ENCODE measurements around the gene SLC66A2.
A peak's percentile ranks its signal among the peaks of the same experiment; 100 is the strongest.
"Not testable (repeated sequence)": the region's sequence is repeated elsewhere in the genome, so short reads cannot be mapped to it uniquely, and the experiment has no call there.

SLC66A2 gene

DNA sequence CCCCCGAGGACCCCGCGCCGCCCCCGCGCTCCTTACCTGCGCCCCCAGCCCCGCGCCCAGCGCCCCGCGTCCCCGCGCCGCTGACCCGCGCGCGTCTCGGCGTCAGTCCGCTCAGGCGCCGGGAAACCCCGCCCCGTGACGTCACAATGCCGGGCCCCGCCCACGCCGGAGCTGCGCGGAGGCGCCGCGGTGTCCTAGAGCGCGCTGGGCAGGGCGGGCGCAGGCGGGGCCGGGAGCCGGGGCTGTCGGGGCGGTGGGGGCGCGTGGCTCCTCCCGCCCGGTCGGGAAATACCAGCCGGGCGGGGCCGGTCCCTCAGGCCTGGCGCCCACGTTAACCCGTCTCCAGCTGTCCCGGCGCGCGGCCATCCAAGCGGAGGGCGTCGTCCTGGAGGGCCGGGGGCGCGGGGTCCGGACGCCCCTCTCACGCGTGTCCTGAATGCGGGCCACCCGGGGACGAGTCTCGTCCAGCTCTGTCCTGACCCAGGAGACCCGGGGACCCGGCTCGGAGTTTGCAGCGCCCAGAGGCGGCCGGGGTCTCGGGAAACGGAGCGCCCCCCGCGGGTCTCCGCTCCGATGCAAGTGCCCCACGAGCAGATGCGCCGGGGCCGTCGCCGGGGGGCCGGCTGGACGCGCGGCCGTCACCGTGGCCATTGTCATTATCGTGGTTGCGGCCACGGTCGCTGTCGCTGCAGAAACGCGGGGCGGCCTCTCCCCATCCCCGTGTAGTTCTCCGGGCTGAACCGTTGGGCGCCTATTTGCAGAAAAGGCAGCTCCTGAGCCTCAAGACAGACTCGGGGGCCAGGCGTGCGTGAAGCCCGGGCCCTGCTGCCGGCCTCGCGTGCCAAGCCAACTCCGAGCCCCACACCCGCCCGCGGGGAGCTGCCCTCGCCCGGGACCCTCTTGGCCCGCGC lies at the start of gene SLC66A2:
TSS of gene SLC66A2 (minus strand) at position 109 of the 911 bp plus-strand sequence. CDS start 727 bp downstream, outside the sequence.
- DNase-seq, result peak; percentile 77

DNA sequence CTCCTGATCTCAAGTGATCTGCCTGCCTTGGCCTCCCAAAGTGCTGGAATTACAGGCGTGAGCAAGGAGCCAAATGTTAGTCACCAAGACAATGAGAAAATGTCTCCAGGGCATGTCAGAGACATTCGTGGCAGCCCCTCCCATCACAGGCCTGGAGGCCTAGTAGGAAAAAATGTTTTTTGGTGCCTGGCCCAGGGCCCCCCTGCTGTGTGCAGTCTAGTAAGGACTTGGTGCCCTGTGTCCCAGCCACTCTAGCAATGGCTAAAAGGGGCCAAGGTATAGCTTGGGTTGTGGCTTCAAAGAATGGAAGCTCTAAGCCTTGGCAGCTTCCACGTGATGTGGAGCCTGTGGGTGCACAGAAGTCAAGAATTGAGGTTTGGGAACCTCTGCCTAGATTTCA lies 49.4 kb upstream of the SLC66A2 start:
- DNase-seq, result no peak

DNA sequence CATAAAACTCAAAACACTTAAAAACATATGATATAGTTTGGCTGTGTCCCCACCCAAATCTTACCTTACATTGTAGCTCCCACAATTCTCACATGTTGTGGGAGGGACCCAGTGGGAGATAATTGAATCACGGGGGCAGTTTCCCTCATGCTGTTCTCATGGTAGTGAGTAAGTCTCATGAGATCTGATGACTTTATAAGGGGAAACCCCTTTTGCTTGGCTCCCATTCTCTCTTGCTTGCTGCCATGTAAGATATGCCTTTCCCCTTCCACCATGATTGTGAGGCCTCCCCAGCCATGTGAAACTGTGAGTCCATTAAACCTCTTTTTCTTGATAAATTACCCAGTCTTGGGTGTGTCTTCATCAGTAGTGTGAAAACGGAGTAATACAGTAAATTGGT lies 48.2 kb upstream of the SLC66A2 start:
- DNase-seq, result not testable (repeated sequence)

DNA sequence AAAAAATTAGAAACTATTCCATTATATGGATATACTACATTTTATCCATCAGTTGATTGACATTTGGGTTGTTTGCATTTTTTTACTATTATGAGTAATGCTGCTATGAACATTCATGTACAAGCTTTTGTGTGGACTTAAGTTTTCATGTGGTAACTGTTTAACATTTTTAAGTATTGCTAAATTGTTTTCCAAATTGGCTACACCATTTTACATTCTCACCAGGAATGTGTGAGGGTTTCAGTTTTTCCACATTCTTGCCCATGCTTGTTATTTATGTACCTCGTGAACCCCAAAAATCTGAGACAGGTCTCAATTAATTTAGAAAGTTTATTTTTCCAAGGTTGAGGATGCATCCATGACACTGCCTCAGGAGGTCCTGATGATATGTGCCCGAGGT lies 40.0 kb upstream of the SLC66A2 start:
- DNase-seq, result no peak

DNA sequence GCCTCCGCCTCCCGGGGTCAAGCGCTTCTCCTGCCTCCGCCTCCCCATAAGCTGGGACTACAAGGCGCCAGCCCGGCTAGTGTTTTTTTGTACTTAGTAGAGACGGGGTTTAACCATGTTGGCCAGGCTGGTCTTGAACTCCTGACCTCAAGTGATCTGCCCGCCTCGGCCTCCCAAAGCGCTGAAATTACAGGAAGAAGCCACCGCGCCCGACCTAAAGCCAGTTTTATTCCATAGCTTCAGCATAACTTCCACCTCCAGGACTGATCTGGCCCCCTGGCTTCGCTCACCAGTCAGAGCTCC lies 37.7 kb upstream of the SLC66A2 start:
- DNase-seq, result no peak

DNA sequence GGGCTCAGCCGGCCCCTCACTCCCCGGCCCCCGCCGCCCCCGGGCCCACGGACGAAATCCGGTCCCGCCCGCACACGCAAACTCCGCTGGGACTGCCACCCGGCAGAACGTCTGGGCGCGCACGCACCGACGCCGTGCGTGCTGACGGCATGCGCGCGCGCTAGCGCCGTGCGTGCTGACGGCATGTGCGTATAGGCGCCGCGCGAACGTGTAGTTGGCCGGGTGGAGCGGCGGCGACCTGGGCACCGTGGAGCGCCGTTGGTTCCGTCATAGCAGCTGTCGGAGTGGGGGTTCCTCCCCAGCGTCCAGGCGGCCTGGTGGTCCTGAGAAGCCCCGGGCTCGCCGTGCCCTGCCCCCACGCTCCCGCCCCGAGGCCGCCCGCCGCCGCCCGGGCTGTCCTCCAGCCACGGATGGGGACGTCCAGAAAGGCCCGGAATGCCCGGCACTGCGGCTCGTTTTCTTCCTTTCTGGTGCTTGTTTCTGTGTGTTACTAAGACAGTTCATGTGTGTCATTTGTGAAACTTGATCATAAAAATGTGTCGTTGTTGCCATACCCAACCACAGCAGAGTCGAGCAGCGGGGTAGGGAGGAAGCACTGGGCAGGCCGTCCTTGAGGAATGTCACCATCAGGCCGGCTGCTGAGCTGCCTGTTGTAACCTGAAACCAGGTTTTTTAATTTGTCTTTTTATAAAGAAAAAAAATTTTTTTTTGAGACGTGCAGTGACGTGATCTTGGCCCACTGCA lies 37.2 kb upstream of the SLC66A2 start, which contains the start of gene TXNL4A:
TSS of gene TXNL4A (minus strand) at position 113 of the 744 bp plus-strand sequence. CDS start 171 bp downstream, outside the sequence.
- DNase-seq, result peak; percentile 58

DNA sequence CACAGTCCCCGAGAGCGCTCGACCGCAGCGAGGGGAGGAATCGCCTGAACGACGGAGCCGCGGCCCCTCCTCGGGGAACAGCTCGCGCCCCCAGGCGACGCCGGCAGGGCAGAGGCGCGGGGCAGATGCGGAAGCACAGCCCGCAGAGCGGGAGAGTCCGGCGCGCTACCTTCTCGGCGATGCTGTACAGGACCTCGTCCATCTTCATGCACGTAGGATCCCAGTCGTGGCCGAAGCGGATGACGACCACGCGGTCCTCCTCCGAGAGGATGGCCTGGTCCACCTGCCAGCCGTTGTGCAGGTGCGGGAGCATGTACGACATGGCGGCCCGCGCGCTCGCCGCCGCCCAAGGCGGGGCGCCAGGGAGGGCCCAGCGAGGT lies 36.6 kb upstream of the SLC66A2 start:
- no peak for DNase-seq

DNA sequence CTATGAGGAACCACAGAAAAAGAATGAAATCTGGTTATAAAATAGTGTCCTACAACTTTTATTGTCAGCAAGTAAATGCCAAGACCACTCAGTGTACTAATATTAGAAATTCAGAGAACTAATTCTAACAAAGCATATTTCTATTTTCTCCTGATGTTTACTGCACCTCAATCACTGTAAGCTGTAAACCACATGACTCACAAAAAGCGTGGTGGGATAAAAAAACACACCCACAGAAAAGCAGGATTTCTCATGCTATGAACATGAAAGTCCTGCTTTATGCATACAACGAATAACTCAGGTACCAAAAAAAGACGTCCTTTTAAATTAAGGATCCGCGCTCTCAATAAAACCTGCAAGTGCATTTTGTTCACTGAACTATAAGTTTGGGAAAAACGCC lies 36.1 kb upstream of the SLC66A2 start:
- no peak for DNase-seq

DNA sequence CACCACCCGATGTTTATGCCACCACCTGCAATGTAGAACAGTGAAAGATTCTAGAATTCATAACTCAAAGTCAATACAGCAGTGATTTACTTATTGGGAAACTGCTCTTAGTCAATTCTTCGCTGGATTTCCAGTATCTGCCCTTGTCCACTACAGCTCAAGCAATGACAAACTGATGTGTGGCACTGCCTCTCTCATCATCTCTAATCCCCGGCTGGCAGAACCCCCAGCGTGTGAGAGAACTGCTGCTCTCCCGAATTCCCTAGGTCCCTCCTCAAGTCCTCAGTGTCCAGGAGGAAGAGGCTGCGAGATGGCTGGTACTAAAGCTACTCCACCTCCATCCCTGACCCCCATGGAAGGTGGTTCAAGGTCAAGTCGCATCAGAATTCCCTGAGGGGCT lies 35.3 kb upstream of the SLC66A2 start:
- no peak for DNase-seq

DNA sequence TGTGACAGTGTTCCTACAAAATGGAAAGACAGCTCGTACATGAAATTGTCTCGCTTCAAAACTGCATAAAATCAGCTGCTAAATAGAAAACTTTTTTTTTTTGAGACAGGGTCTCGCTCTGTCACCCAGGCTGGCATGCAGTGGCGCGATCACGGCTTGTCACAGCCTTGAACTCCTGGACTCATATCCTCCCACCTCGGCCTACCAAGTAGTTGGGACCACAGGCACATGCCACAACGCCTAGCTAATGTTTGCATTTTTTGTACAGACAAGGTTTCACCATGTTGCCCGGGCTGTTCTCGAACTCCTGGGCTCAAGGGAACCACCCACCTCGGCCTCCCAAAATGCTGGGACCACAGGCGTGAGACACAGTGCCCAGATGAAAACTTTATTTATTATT lies 33.7 kb upstream of the SLC66A2 start:
- DNase-seq, result no peak

DNA sequence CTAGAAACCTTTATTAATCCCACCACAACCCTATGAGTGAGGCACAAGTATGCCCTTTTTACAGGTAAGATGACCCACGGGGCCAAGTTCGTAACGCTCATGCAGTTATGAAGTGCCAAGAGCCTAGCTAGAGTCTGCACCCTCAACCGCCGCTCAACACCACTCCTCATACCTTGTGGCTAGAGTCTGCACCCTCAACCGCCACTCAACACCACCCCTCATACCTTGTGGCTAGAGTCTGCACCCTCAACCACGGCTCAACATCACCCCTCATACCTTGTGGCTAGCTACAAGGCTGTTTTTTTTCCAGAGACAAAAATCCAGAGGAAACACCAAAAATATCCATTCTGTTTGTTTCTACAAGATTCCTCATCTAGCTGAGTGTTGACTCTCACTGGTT lies 32.3 kb upstream of the SLC66A2 start:
- no peak for DNase-seq

DNA sequence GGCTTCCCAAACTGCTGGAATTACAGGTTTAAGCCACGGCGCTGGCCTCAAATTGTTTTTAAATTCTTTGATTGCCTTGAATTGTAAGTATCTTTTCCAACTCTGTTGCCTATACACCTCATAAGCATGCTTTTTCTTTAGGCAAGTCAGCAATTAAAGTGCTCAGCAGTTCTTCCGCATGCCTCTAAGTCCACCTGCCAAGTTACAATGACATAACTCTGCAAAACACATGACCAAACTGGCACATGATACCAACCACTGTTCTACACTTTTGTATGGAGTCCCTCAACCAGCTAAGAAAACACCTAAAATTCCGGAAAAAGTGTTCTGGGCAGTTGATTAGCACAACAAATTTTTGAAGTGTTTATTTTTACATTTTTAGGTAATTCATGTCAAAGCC lies 31.8 kb upstream of the SLC66A2 start:
- DNase-seq, result no peak

DNA sequence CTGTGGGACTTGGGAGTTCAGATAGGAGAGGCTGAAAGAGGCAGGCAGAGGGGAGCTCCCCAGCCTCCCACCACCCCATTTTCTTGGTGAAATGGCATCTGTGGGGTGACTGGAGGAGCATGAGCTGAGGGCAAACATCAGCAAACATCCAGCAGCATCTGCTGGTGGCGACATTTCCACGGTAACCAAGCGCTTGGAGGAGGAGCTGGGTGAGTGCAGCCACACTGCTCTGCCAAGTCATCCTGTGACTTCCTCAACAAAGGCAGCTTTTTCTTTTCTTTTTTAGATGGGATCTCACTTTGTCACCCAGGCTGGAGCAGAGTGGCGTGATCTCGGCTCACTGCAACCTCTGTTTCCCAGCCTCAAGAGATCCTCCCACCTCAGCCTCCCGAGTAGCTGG lies 31.3 kb upstream of the SLC66A2 start:
- no peak for DNase-seq

DNA sequence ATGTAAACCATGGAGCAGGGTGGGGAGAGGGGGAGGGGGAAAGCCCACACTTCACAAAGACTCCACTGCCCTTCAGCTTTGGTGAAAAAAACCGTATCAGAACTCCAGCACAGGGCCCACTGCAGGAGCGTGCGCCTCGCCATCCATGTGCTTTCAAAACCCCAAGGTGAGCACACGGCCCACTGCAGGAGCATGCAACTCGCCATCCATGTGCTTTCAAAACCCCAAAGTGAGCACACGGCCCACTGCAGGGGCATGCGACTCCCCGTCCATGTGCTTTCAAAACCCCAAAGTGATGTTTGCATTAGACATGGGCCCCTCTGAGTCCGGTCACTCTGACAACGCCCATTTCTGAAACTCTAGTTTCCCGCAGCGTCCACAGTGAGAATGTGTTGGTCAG lies 29.1 kb upstream of the SLC66A2 start:
- DNase-seq, result no peak

DNA sequence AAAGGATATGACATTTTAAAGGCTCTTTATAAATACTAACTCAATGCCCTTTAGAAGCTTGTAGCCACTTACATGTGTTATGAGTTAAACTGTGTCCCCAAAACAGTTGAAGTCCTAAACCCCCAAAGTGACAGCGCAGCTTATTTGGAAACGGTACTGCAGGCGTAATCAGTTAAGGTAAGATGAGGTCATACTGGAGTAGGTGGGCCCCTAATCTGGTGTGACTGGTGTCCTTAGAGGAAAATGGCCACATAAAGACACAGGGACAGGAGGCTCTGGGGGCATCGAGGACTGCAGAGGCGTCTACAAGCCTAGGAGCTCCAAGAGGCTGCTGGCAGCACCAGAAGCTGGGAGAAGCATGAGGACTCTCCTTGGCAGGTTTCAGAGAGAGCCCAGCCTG lies 28.4 kb upstream of the SLC66A2 start:
- DNase-seq, result no peak

DNA sequence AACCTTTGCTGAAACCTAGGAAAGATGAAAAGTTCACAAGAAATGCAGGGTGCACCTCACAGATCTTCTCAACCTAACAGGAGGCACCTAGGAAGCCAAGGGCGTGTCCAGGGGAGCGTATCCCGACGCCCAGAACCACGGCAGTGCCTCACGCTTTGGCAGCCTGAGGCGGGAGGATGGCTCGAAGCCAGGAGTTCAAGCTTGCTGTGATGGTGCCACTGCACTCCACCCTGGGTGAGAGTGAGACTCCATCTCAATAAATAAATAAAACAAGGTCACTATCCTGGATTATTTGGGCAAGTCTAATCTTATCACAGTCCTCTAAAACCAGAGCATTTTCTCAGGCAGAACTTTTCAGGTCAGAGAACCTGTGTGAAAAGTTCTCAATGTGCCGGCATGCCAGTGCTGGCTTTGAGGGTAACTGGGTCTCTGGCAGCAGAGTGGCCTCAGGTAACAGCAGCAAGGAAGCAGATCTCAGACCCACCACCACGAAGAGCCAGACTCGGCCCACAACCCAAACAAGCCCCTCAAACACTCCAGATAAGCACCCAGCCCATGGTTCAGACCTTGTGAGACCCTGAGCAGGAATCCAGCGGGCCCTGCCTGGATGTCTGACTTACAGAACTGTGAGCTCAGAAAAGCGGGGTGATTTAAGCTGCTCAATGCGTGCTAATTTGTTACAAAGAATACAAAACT lies 24.7 kb upstream of the SLC66A2 start:
- no peak for DNase-seq

DNA sequence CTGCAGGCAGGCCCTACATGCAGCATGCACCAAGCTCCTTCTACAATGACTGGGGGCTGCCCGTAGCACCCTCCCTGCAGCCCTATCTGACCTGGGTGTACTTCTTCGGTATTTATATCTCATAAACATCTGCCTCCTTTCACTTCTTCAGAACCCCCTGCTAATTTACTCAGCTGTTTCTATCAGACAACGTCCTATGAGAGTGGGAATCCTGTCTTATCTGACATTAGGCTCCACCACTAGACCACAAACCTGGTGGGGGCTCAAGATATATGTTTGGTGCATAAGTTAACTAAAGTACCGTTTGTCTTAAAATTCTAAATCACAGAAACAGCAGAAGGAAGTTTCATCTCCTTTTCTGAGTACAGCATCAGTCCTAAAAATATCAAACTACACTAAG lies 23.6 kb upstream of the SLC66A2 start:
- DNase-seq, result no peak

DNA sequence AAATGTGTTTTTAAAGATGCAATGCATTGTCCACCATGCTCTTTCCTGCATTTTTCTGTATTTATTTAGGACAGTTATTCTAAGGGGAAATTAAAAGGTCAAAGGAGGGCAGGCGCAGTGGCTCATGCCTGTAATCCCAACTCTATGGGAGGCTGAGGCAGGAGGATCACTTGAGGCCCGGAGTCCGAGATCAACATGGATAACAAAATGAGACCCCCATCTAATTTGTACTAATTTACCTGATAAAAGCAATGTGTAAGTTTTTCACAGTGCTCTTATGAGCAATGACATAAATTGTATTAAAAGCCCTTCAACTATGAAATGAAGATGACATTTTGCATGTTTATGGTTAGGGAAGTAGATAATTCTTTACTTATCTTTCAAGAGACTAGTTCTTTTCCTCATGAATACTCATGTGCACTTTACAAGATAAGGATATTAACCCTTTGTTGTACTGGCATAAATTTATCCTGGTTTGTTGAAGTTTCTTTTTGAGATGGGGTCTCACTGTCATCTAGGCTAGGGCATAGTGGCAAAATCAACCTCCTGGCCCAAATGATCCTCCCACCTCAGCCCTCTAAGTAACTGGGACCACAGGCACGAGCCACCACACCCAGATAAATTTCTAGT lies 22.7 kb upstream of the SLC66A2 start:
- DNase-seq, result no peak

DNA sequence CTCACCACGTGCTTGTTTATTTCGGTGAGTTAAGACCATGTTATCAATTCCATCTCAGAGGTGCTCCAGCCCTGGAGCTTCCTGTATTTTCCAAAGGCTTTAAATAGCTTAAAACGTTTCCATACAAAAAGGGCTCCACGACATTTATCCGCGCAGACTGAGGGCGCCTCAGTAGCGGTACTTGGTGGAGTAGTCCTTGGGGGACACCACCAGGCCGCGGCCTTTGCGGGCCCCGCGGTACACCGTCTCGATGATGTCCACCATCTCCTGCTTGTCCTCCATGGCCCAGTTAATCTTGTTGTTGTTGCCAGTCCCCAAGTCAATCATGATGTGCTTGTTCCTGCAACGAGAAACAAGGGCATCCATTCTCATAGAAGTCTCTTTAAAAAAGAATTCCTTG lies 22.1 kb upstream of the SLC66A2 start:
- no peak for DNase-seq

DNA sequence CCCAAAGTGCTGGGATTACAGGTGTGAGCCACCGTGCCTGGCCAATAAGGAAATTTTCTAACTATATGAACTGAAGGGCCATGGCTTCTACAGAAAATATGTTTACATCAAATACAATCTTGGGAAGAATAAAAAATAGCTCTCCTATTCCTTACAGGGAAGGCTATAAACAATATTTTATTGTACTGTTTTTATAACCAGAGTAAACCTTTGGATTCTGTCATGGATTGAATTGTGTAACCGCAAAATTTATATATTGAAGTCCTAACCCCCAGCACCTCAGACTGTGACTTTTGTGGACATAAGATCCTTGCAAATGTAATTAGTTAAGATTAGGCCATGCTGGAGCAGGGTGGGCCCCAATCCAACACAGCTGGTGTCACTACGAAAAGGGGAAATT lies 21.3 kb upstream of the SLC66A2 start:
- no peak for DNase-seq

DNA sequence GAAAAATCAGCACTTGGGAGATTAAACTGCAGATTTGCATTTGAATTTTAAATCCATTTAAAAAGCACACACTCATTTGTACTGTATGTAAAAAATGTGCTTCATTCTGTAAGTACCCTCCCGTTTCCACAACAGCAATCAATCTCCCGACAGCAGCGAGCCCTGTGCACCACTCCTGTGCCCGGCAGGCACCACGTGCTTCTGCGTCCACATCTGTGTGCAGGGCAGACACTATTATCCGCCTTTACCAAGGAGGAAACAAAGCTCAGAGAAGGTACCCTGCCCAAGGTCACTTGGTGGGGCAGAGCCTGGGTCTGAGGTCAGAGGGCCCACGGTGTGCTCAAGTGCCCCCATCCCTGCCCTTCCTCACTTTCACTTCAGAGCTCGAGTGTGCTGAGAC lies 20.5 kb upstream of the SLC66A2 start:
- DNase-seq, result no peak

DNA sequence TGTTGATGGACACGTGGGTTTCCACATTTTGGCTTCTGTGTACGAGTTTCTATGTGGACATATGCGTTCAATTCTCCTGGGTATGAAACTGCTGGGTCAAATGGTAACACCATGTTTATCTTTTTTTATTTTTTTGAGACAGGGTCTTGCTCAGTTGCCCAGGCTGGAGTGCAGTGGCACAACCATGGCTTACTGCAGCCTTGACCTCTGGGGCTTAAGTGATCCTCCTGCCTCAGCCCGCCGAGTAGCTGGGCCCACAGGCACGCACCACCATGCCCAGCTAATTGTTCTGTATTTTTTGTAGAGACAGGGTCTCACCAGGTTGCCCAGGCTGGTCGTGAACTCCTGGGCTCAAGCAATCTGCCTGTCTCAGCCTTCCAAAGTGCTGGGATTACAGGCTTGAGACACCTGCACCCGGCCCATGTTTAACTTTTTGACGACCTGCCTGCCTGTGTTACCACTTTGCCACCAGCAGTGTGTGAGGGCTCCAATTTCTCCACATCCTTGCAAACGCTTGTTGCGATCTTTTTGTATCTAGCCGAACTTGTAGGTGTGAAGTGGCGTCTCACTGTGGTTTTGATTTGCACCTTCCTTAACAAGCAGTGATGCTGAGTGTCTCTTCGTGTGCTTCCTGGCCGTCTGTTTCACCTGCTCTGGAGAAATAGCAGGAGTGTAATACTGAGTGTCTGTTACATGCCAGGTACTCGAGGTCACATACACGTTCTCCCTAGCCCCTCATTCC lies 19.9 kb upstream of the SLC66A2 start:
- no peak for DNase-seq

Data from NCI-H1048 (cell line).